Measurements from ENCODE around the gene RBBP4. TPM values are rescaled to one million over a fixed set of nuclear protein-coding genes. Genes with fewer than 3 reads are reported as not detected.

RBBP4 gene
- total RNA-seq, 1 donor from 2014 or later = 244 TPM

DNA sequence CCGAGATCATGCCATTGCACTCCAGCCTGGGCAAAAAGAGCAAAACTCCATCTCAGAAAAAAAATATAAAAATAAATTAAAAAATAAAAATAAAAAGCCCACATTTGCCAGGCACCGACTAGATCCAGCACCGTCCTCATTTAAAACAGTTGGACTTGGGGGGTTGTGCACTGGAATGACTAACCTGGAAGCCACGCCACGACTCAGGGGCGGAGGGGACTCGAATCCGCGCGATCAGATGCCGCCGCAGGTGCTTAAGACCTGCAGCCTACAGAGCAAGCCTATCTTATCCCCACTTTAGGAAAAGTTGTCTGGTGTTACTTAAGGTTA lies 39.2 kb upstream of the RBBP4 start:
- Mint-ChIP-seq H3K9me3 (ENCODE audit: unreplicated experiment) (no peaks in the 10 kb centered on the region), H3K4me1 (ENCODE audit: unreplicated experiment) (peaks cover 7% of the 10 kb centered on the region), H3K27ac (ENCODE audit: unreplicated experiment) (no peak overlapping the region), H3K4me3 (ENCODE audit: unreplicated experiment) (peak overlapping the region; percentile 72), H3K27me3 (ENCODE audit: unreplicated experiment) (no peaks in the 10 kb centered on the region), H3K36me3 (ENCODE audit: unreplicated experiment) (peaks cover 3% of the 10 kb centered on the region)
- DNase-seq (ENCODE audit: extremely low spot score, unreplicated experiment) = no peak
- TF ChIP-seq, protein P1, sequence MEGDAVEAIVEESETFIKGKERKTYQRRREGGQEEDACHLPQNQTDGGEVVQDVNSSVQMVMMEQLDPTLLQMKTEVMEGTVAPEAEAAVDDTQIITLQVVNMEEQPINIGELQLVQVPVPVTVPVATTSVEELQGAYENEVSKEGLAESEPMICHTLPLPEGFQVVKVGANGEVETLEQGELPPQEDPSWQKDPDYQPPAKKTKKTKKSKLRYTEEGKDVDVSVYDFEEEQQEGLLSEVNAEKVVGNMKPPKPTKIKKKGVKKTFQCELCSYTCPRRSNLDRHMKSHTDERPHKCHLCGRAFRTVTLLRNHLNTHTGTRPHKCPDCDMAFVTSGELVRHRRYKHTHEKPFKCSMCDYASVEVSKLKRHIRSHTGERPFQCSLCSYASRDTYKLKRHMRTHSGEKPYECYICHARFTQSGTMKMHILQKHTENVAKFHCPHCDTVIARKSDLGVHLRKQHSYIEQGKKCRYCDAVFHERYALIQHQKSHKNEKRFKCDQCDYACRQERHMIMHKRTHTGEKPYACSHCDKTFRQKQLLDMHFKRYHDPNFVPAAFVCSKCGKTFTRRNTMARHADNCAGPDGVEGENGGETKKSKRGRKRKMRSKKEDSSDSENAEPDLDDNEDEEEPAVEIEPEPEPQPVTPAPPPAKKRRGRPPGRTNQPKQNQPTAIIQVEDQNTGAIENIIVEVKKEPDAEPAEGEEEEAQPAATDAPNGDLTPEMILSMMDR (IDR thresholded peaks at IDR 0.05) = no peak

GRCh38 chr1:32612189-32612881 lies 38.7 kb upstream of the RBBP4 start:
- Mint-ChIP-seq H3K9me3 (ENCODE audit: unreplicated experiment) (no peaks in the 10 kb centered on the region), H3K4me1 (ENCODE audit: unreplicated experiment) (peaks cover 7% of the 10 kb centered on the region), H3K27ac (ENCODE audit: unreplicated experiment) (peak overlapping the region; percentile 33), H3K4me3 (ENCODE audit: unreplicated experiment) (peak overlapping the region; percentile 72), H3K27me3 (ENCODE audit: unreplicated experiment) (no peaks in the 10 kb centered on the region), H3K36me3 (ENCODE audit: unreplicated experiment) (peaks cover 3% of the 10 kb centered on the region)
- TF ChIP-seq, protein P1 (IDR thresholded peaks at IDR 0.05) = no peak
- DNase-seq (ENCODE audit: extremely low spot score, unreplicated experiment) = peak; percentile 88

DNA sequence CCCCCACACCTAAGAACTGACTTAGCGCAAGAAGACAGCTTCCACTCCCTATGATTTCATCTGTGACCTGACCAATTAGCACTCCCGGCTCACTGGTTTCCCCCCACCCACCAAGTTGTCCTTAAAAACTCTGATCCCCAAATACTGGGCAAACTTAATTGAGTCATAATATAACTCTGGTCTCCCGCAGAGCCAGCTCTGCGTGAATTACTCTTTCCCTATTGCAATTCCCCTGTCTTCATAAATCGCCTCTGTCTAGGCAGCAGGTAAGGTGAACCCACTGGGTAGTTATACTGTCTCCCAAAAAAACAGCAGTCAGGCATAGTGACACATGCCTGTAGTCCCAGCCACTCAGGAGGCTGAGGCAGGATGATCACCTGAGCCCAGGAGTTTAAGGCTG lies 37.5 kb upstream of the RBBP4 start:
- Mint-ChIP-seq H3K4me3 (ENCODE audit: unreplicated experiment) (no peak overlapping the region), H3K4me1 (ENCODE audit: unreplicated experiment) (peaks cover 7% of the 10 kb centered on the region)

DNA sequence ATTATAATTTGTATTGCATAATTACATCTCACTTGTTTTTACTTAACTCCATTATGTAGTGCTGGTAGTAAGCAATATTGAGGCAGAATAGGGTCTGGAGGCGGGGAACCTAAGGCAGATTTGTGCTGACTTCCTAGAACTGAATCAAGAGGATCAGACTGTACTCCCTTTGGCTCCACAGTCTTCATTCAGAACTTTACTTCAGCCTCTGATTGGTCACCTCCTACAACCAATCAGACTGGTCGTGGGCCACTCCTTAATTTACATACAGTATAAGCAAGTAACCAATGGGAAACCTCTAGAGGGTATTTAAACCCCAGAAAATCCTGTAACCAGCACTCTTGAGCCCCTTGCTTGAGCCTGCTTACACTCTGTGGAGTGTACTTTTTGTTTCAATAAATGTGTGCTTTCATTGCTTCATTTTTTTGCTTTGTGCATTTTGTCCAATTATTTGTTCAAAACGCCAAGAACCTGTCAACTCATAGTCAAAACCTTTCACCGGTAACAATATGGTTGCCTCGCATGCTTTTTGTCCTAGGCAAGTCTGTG lies 32.3 kb upstream of the RBBP4 start:
- no peaks in the 10 kb centered on the region for H3K9me3 Mint-ChIP-seq (ENCODE audit: unreplicated experiment)
- no peaks in the 10 kb centered on the region for H3K27me3 Mint-ChIP-seq (ENCODE audit: unreplicated experiment)
- TF ChIP-seq, protein P1 (IDR thresholded peaks at IDR 0.05) = no peak
- DNase-seq (ENCODE audit: extremely low spot score, unreplicated experiment) = no peak
- no peak overlapping the region for H3K4me3 Mint-ChIP-seq (ENCODE audit: unreplicated experiment)
- no peak overlapping the region for H3K27ac Mint-ChIP-seq (ENCODE audit: unreplicated experiment)
- peaks cover 18% of the 10 kb centered on the region for H3K36me3 Mint-ChIP-seq (ENCODE audit: unreplicated experiment)
- H3K4me1 Mint-ChIP-seq (ENCODE audit: unreplicated experiment) = no peaks in the 10 kb centered on the region

More for the DNA sequence above, 37.5 kb upstream of the RBBP4 start:
- TF ChIP-seq, protein P1 (IDR thresholded peaks at IDR 0.05) = no peak
- H3K27me3 Mint-ChIP-seq (ENCODE audit: unreplicated experiment) = no peaks in the 10 kb centered on the region
- peaks cover 6% of the 10 kb centered on the region for H3K36me3 Mint-ChIP-seq (ENCODE audit: unreplicated experiment)
- no peak for DNase-seq (ENCODE audit: extremely low spot score, unreplicated experiment)
- H3K27ac Mint-ChIP-seq (ENCODE audit: unreplicated experiment) = no peak overlapping the region
- no peaks in the 10 kb centered on the region for H3K9me3 Mint-ChIP-seq (ENCODE audit: unreplicated experiment)

DNA sequence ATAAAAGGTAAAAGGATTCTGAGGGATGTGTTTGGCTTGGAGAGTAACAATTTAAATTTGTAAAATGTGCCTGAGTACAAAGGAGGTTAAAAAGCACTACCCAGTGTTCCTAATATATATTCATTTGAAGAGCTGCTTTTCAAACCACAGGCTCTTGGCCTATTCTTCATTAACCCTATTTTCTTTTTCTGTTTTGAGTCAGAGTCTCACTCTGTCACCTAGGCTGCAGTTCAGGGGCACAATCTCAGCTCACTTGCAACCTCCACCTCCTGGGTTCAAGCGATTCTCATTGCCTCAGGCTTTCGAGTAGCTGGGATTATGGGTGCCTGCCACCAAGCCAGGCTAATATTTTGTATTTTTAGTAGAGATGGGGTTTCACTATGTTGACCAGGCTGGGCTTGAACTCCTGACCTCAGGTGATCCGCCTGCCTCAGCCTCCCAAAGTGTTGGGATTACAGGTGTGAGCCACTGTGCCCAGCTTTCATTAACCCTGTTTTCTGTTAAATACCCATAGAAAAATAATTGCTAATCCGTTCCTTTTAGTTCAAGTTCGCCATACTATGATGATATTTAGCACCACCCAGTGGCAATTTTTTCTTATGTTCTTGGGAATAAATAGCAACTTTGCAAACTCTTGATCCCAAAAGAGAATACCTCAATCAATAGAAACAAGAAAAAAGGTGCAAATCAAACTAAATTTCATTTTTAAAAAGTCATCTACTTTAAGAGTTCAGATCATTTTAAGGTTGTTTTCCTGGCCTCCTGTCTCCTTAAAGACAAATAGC lies 31.1 kb upstream of the RBBP4 start:
- H3K4me3 Mint-ChIP-seq (ENCODE audit: unreplicated experiment) = no peak overlapping the region
- no peak for DNase-seq (ENCODE audit: extremely low spot score, unreplicated experiment)
- H3K27ac Mint-ChIP-seq (ENCODE audit: unreplicated experiment) = no peak overlapping the region
- no peaks in the 10 kb centered on the region for H3K4me1 Mint-ChIP-seq (ENCODE audit: unreplicated experiment)
- TF ChIP-seq, protein P1 (IDR thresholded peaks at IDR 0.05) = peak; percentile 42
- H3K36me3 Mint-ChIP-seq (ENCODE audit: unreplicated experiment) = peaks cover 18% of the 10 kb centered on the region
- H3K9me3 Mint-ChIP-seq (ENCODE audit: unreplicated experiment) = no peaks in the 10 kb centered on the region
- no peaks in the 10 kb centered on the region for H3K27me3 Mint-ChIP-seq (ENCODE audit: unreplicated experiment)

Data from osteocyte (in vitro differentiated cells).